GM23338 (cell line): Measurements from ENCODE around the gene SPAG16. TPM values are rescaled to one million over a fixed set of nuclear protein-coding genes. Genes with fewer than 3 reads are reported as not detected.

Source experiments
- ATAC-seq: fragments of 200-7000 bp; cut with Tn5 transposase; 3 replicates; pipeline ENCODE4 v1.9.1; 2020
- DNase-seq: peaks from one replicate; pipeline ENCODE4 v3.0.0-alpha.2; 2015; ENCODE audit warnings: low spot score
- H2AFZ ChIP-seq: fragments of 200-600 bp; sonication (generic); 2 replicates; pipeline ENCODE4 v1.8.0; 2016; ENCODE audit warnings: antibody characterized with exemption, mild to moderate bottlenecking, moderate library complexity
- H3F3A ChIP-seq: fragments of 200-600 bp; sonication (generic); replicated peaks from 2 replicates; pipeline ENCODE4 v1.8.0; 2017; ENCODE audit warnings: antibody characterized with exemption, mixed run types, low read depth
- H3K27ac ChIP-seq: fragments of 200-600 bp; sonication (generic); 2 replicates; pipeline ENCODE4 v1.6.1; 2016; ENCODE audit warnings: low read depth
- H3K27me3 ChIP-seq: fragments of 200-600 bp; sonication (generic); 2 replicates; pipeline ENCODE4 v1.8.0; 2016; ENCODE audit warnings: mild to moderate bottlenecking, mixed run types, moderate library complexity; ENCODE audit not compliant: insufficient read depth
- H3K36me3 ChIP-seq: fragments of 200-600 bp; sonication (generic); 2 replicates; pipeline ENCODE4 v1.8.0; 2016; ENCODE audit warnings: mild to moderate bottlenecking; ENCODE audit not compliant: insufficient read depth
- H3K4me1 ChIP-seq: fragments of 200-600 bp; sonication (generic); 2 replicates; pipeline ENCODE4 v1.8.0; 2016; ENCODE audit warnings: mild to moderate bottlenecking, moderate library complexity; ENCODE audit not compliant: insufficient read depth
- H3K4me2 ChIP-seq: fragments of 200-600 bp; sonication (generic); 2 replicates; pipeline ENCODE4 v1.7.1; 2017; ENCODE audit warnings: mixed run types
- H3K4me3 ChIP-seq: fragments of 200-600 bp; sonication (generic); 2 replicates; pipeline ENCODE4 v1.6.1; 2016; ENCODE audit warnings: mixed run types
- H3K79me2 ChIP-seq: fragments of 200-600 bp; sonication (generic); replicated peaks from 2 replicates; pipeline ENCODE4 v1.8.0; 2017; ENCODE audit warnings: mild to moderate bottlenecking; ENCODE audit not compliant: insufficient read depth
- H3K9me2 ChIP-seq: fragments of 200-600 bp; sonication (generic); 2 replicates; pipeline ENCODE4 v1.8.0; 2017; ENCODE audit not compliant: insufficient read depth
- H4K20me1 ChIP-seq: fragments of 200-600 bp; sonication (generic); replicated peaks from 2 replicates; pipeline ENCODE4 v1.8.0; 2017; ENCODE audit warnings: mild to moderate bottlenecking; ENCODE audit not compliant: insufficient read depth
- H3K27ac Mint-ChIP-seq: 2 replicates; pipeline ENCODE4 v1.8.0; 2020; ENCODE audit warnings: inconsistent platforms, mild to moderate bottlenecking, moderate library complexity, mixed read lengths
- H3K27me3 Mint-ChIP-seq: 3 replicates; pipeline ENCODE4 v1.8.0; 2022; ENCODE audit warnings: low read depth, mild to moderate bottlenecking, moderate library complexity, mixed read lengths, inconsistent platforms; ENCODE audit not compliant: insufficient read depth, poor library complexity
- H3K36me3 Mint-ChIP-seq: 3 replicates; pipeline ENCODE4 v1.8.0; 2021; ENCODE audit warnings: low read depth, mild to moderate bottlenecking, inconsistent platforms, moderate library complexity, mixed read lengths
- H3K4me1 Mint-ChIP-seq: 3 replicates; pipeline ENCODE4 v1.8.0; 2020; ENCODE audit warnings: mild to moderate bottlenecking, inconsistent platforms, mixed read lengths
- H3K4me3 Mint-ChIP-seq: 3 replicates; pipeline ENCODE4 v1.8.0; 2021; ENCODE audit warnings: moderate library complexity, mild to moderate bottlenecking, inconsistent platforms, mixed read lengths
- H3K9me3 Mint-ChIP-seq: 3 replicates; pipeline ENCODE4 v1.8.0; 2020; ENCODE audit warnings: moderate library complexity, mild to moderate bottlenecking, inconsistent platforms, mixed read lengths
- CREB1 ChIP-seq: fragments of 250-450 bp; sonication (Bioruptor Pico); IDR thresholded peaks from 2 replicates; pipeline ENCODE4 v1.5.0; 2020; ENCODE audit warnings: low read depth, mild to moderate bottlenecking, moderate library complexity
- CTCF ChIP-seq, 2 experiments: fragments of 200-600 bp in 1 of 2; sonication (generic) in 1 of 2; conservative IDR thresholded peaks; 2 replicates each; pipeline versions ENCODE4 v1.5.1 to v1.6.1; 2016 to 2017; ENCODE audit warnings: antibody characterized with exemption in 2 of 2, low read depth in 2 of 2, mild to moderate bottlenecking in 2 of 2, moderate library complexity in 1 of 2
- ETS1 ChIP-seq: IDR thresholded peaks from 2 replicates; pipeline ENCODE4 v1.6.1; 2016; ENCODE audit warnings: antibody characterized with exemption
- EZH2 ChIP-seq: fragments of 200-600 bp; sonication (generic); IDR thresholded peaks from one replicate; pipeline ENCODE4 v1.8.0; 2017; ENCODE audit warnings: antibody characterized with exemption, mild to moderate bottlenecking, low read depth; ENCODE audit not compliant: unreplicated experiment
- EZH2phosphoT487 ChIP-seq: fragments of 200-600 bp; sonication (generic); IDR thresholded peaks from one replicate; pipeline ENCODE4 v1.8.1; 2018; ENCODE audit warnings: antibody characterized with exemption; ENCODE audit not compliant: unreplicated experiment
- JUNB ChIP-seq: IDR thresholded peaks from one replicate; pipeline ENCODE4 v1.6.1; 2016; ENCODE audit warnings: antibody characterized with exemption; ENCODE audit not compliant: unreplicated experiment
- NANOG ChIP-seq: IDR thresholded peaks from 2 replicates; pipeline ENCODE4 v1.6.1; 2016; ENCODE audit warnings: antibody characterized with exemption, borderline replicate concordance
- POLR2AphosphoS5 ChIP-seq: IDR thresholded peaks from 2 replicates; pipeline ENCODE4 v1.6.1; 2016; ENCODE audit warnings: antibody characterized with exemption, low read depth
- REST ChIP-seq: IDR thresholded peaks from one replicate; pipeline ENCODE4 v1.6.1; 2018; ENCODE audit warnings: antibody characterized with exemption; ENCODE audit not compliant: unreplicated experiment
- STAT1 ChIP-seq: IDR thresholded peaks from one replicate; pipeline ENCODE4 v1.6.1; 2016; ENCODE audit warnings: antibody characterized with exemption; ENCODE audit not compliant: unreplicated experiment
- ZNF114 ChIP-seq: fragments of 250-450 bp; sonication (Bioruptor Pico); IDR thresholded peaks from 2 replicates; pipeline ENCODE4 v1.5.0; 2020; ENCODE audit warnings: mild to moderate bottlenecking, moderate library complexity
- ZNF331 ChIP-seq: fragments of 250-450 bp; sonication (Bioruptor Pico); IDR thresholded peaks from 2 replicates; pipeline ENCODE4 v1.5.0; 2020; ENCODE audit warnings: low read depth, mild to moderate bottlenecking, moderate library complexity
- ZNF462 ChIP-seq: fragments of 250-450 bp; sonication (Bioruptor Pico); IDR thresholded peaks from 2 replicates; pipeline ENCODE4 v1.5.0; 2020; ENCODE audit warnings: mild to moderate bottlenecking, moderate library complexity
- polyA plus RNA-seq: library from polyadenylated mRNA; unstranded; fragments of >200 nt; fragmentation: Nextera tagmentation; extraction: Ambion mirVana; gene quantifications from 2 replicates; pipeline ENCODE4 v1.2.1, GENCODE V29; 2016
- total RNA-seq: library from RNA; depleted of rRNA; stranded (reverse); fragments of >200 nt; shearing (Covaris generic); gene quantifications from 2 replicates; pipeline ENCODE4 v1.2.3, GENCODE V29; 2014

Gene SPAG16
- total and polyA plus RNA-seq, 2 experiments from 2014 or later: 19.7 to 47.8 TPM

DNA sequence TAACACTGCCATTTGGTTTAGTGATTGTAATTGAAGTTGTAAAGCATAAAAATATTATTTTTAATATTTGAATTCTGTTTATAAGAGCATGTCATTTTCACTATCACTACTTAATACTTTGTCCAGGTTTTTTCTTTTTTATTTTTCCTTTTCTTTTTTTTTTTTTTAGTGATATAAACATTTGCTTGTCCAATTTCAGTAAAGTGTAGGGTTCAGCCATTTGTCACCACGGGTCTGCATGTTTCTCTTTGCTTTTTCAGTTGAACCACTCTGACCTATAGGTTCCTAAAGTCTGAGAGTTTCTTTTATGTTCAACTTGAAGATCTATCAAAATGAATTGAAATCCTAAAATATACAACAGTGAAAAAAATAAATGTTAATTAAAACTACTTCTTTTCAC lies 48.5 kb upstream of the SPAG16 start (continued):
- TF ChIP-seq ETS1: no peak
- no peak for TF ChIP-seq STAT1
- no peak for TF ChIP-seq EZH2phosphoT487
- no peak for TF ChIP-seq JUNB
- no peak for TF ChIP-seq EZH2

DNA sequence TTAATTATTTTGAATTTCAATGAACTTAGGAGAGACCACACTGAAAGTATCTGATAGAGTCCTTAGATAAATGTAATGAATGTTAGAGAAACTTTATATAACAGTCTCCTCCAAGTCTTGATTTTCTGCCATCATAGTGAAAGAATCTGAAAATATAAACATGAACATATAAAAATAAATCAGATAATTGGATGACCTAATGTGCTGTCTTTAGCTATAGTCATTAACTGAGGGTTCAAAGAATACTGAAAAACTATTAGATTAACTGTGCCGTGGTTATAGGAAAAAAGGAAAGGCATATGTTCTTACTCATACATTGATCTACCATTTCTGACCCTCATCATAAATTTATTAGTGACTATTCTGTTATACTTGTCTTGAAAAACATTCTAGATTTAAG lies 47.0 kb upstream of the SPAG16 start:
- Histone ChIP-seq H3F3A (no peaks in the 10 kb centered on the region), H4K20me1 (no peaks in the 10 kb centered on the region), H3K27ac (no peak overlapping the region), H3K4me1 (peaks cover 23% of the 10 kb centered on the region), H3K9me2 (no peaks in the 10 kb centered on the region), H3K79me2 (no peaks in the 10 kb centered on the region), H3K36me3 (no peaks in the 10 kb centered on the region), H2AFZ (no peak overlapping the region), H3K4me3 (no peak overlapping the region), H3K4me2 (no peak overlapping the region), H3K27me3 (no peaks in the 10 kb centered on the region)
- H3K27me3 Mint-ChIP-seq: no peaks in the 10 kb centered on the region
- no peaks in the 10 kb centered on the region for H3K9me3 Mint-ChIP-seq
- no peak overlapping the region for H3K27ac Mint-ChIP-seq
- ATAC-seq (no peak), DNase-seq (no peak)
- peaks cover 29% of the 10 kb centered on the region for H3K4me1 Mint-ChIP-seq
- no peaks in the 10 kb centered on the region for H3K36me3 Mint-ChIP-seq
- H3K4me3 Mint-ChIP-seq: no peak overlapping the region
- no peak for TF ChIP-seq ZNF462 (CRISPR knock-in tag)
- TF ChIP-seq CTCF (conservative IDR thresholded peaks at IDR 0.05; ENCODE audit: low read depth in 2 of 2): no peak
- no peak for TF ChIP-seq EZH2
- no peak for TF ChIP-seq NANOG
- TF ChIP-seq CREB1: no peak
- TF ChIP-seq JUNB: no peak
- TF ChIP-seq ZNF331: no peak
- TF ChIP-seq REST: no peak
- TF ChIP-seq POLR2AphosphoS5: no peak
- TF ChIP-seq EZH2phosphoT487: no peak
- no peak for TF ChIP-seq ZNF114 (CRISPR knock-in tag)
